NOMO-1 treated with dmso at 0.1 percent for 144 hours (cell line): ENCODE measurements around the gene SLC9C1.

ENCODE experiments used
- DNase-seq: peaks from one replicate; lab custom pipeline; 2025; ENCODE audit not compliant: unreplicated experiment; lab: John Stamatoyannopoulos, UW

SLC9C1 gene

GRCh38 chr3:112132975-112133448, 161.0 kb downstream of the SLC9C1 start, which contains the start of gene GCSAM:
Gene GCSAM (minus strand): TSS chr3:112133248. CDS start chr3:112133120, 128 bp downstream.
- DNase-seq, result peak; percentile 80

- no peak for DNase-seq
Measured at GRCh38 chr3:112132554-112132953, 161.5 kb downstream of the SLC9C1 start.

GRCh38 chr3:112132088-112132487, 161.9 kb downstream of the SLC9C1 start:
- no peak for DNase-seq

- no peak for DNase-seq
Measured at GRCh38 chr3:112131111-112131510, 162.9 kb downstream of the SLC9C1 start.

- no peak for DNase-seq
Measured at GRCh38 chr3:112130638-112130993, 163.4 kb downstream of the SLC9C1 start.

- no peak for DNase-seq
Measured at GRCh38 chr3:112129925-112130637, 163.9 kb downstream of the SLC9C1 start.

- peak; percentile 33 for DNase-seq
Measured at GRCh38 chr3:112128843-112129727, 164.9 kb downstream of the SLC9C1 start.

- no peak for DNase-seq
Measured at GRCh38 chr3:112127522-112128494, 166.2 kb downstream of the SLC9C1 start.

GRCh38 chr3:112126511-112126911, 167.5 kb downstream of the SLC9C1 start:
- DNase-seq, result no peak

- DNase-seq, result no peak
Measured at GRCh38 chr3:112124907-112125607, 169.0 kb downstream of the SLC9C1 start.

GRCh38 chr3:112123548-112123947, 170.5 kb downstream of the SLC9C1 start:
- no peak for DNase-seq

- no peak for DNase-seq
Measured at GRCh38 chr3:112122870-112123269, 171.1 kb downstream of the SLC9C1 start.

- no peak for DNase-seq
Measured at GRCh38 chr3:112121577-112122547, 172.2 kb downstream of the SLC9C1 start.

- DNase-seq, result peak; percentile 28
Measured at GRCh38 chr3:112119962-112120836, 173.8 kb downstream of the SLC9C1 start.

- DNase-seq, result peak; percentile 66
Measured at GRCh38 chr3:112117841-112118571, 176.0 kb downstream of the SLC9C1 start.

GRCh38 chr3:112117415-112117814, 176.6 kb downstream of the SLC9C1 start:
- DNase-seq, result no peak

- DNase-seq, result no peak
Measured at GRCh38 chr3:112116748-112117186, 177.2 kb downstream of the SLC9C1 start.
